WI38 (cell line): ENCODE results near the gene SULT2B1.

Experiments
- H3K4me3 ChIP-seq: 2 replicates; pipeline ENCODE4 v1.5.1; 2011; ENCODE audit warnings: low read depth, mild to moderate bottlenecking, control low read depth, low read length
- TF ChIP-seq, protein P1 (sequence below): IDR thresholded peaks from 2 replicates; pipeline ENCODE4 v1.5.1; 2012; ENCODE audit warnings: low read depth, mild to moderate bottlenecking, control low read depth, low read length

The SULT2B1 gene

DNA sequence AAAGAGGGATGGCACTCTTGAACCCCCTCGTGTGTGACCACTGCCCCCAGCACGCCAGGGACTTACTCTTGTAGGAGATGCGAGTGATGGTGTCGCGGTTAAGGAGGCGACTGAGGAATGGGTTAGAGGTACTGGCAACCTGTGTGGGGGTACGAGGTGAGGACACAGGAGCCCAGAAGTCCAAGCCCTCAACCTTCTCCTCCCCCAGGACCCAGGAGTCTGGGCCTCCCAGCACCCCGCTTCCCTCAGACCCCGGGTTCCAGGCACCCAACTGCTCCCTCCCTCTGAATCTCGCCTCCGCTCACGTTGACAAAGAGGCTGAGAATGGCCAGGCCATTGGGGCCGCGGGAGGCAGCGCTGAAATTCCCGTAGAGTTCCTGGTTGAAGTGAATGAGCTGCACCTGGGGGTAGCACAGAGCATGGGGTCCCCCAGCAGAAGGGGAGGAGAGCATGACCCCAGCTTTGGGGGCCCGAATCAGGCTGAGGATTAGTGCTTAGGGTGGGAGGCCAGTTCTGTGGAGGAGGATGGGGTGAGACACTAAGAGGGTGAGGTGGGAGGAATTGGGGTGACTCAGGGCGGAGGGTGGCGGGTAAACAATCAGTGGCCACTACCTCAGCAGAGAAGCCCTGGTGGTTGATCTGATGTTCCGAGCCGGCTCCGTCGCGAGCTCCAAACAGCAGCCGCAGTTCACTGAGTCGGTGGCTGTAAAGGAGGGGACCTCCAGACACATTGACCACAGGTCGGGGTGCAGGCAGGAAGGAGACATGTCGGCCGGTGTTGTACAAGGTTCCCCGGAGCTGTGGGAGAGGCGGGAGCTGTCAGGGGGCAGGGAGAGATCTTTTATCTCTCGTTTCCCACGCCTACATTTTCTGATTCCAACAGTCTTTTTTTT, 87.8 kb downstream of the SULT2B1 start:
- TF ChIP-seq, protein P1, sequence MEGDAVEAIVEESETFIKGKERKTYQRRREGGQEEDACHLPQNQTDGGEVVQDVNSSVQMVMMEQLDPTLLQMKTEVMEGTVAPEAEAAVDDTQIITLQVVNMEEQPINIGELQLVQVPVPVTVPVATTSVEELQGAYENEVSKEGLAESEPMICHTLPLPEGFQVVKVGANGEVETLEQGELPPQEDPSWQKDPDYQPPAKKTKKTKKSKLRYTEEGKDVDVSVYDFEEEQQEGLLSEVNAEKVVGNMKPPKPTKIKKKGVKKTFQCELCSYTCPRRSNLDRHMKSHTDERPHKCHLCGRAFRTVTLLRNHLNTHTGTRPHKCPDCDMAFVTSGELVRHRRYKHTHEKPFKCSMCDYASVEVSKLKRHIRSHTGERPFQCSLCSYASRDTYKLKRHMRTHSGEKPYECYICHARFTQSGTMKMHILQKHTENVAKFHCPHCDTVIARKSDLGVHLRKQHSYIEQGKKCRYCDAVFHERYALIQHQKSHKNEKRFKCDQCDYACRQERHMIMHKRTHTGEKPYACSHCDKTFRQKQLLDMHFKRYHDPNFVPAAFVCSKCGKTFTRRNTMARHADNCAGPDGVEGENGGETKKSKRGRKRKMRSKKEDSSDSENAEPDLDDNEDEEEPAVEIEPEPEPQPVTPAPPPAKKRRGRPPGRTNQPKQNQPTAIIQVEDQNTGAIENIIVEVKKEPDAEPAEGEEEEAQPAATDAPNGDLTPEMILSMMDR = no peak
- no peak overlapping the region for H3K4me3 ChIP-seq

DNA sequence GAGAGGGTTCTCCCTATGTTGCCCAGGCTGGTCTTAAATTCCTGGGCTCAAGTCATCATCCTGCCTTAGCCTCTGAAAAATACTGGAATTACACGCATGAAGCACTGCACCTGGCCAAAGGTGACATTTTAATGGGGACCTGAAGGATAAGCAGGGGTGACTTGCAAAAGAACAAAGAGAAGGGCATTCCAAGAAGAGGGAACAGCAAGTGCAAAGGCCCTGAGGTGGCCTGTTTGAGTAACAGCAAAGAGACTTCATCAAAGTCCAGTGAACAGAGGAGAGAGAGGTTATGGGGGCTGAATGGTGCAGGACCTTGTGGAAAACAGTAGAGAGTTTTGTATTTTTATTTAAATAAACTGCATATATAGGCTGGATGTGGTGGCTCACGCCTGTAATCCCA, 89.9 kb downstream of the SULT2B1 start:
- no peak overlapping the region for H3K4me3 ChIP-seq
- TF ChIP-seq, protein P1 = no peak

DNA sequence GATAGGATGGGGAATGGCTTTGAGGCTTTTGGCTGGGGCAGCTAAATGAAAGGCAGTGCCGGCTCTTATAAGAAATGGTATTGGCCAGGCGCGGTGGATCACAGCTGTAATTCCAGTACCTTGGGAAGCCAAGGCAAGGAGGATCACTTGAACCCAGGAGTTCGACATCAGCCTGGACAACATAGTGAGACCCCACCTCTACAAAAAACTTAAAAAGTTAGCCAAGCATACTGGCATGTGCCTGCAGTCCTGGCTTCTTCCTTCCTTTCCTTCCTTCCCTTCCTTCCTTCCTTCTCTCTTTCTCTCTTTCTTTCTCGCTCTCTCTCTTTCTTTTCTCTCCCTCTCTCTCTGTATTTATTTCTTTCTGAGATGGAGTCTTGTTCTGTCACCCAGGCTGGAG, 90.9 kb downstream of the SULT2B1 start:
- TF ChIP-seq, protein P1 = no peak

DNA sequence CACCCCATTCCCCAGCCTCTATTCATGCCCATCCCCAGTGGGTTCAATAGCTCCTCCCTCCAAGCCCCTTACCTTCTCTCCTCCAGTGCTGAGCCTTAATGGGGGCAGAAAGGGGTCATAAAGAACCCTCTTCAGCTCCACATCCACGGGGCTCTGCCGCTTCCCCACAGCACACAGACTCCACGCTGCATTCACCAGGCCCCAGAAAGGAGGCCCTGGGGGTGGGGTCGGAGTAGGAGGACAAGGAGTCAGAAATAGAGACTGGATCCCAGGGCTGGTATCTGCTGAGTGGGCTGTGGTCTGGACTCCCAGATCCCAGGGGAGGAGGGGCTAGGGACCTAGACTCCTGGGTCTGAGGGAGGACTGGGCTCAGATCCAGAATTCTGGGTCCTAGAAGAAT, 92.4 kb downstream of the SULT2B1 start:
- no peak overlapping the region for H3K4me3 ChIP-seq
- TF ChIP-seq, protein P1 = no peak

More for the DNA sequence above, 90.9 kb downstream of the SULT2B1 start:
- no peak overlapping the region for H3K4me3 ChIP-seq

DNA sequence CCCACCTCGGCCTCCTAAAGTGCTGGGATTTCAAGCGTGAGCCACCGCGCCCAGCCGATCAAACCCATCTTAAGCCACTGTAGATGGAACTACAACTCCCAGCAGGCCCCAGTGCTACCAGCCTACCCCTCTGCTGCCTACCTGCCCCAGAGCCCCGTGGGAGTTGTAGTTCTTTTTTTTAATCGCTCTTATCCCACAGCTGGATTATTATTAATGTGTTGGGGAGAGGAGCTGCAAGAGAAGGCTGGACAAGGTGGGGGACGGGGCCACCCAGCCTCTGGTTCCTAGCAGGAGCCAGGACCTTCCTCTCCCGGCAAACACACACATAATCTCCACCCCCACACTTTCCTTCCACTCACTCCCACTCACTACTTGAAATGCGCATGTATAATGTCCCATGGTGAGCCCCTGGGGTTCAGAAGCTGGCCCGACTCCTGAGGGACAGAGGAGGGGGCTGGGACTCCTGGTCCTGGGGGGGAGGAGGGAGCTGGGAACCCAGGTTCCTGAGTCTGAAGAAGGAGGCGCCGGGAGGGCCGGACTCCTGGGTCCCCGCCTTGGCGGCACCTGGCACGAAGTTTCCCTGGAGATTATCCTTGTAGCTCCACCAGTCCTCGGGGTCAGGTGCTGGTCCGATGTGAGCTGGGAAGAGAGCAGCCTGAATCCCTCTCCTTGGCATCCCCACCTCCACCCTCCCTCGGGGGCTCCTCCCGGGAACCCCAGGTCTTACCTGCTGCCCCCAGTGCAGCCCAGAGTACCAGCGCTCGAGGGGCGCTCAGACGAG, 93.1 kb downstream of the SULT2B1 start:
- TF ChIP-seq, protein P1 = no peak
- no peak overlapping the region for H3K4me3 ChIP-seq

DNA sequence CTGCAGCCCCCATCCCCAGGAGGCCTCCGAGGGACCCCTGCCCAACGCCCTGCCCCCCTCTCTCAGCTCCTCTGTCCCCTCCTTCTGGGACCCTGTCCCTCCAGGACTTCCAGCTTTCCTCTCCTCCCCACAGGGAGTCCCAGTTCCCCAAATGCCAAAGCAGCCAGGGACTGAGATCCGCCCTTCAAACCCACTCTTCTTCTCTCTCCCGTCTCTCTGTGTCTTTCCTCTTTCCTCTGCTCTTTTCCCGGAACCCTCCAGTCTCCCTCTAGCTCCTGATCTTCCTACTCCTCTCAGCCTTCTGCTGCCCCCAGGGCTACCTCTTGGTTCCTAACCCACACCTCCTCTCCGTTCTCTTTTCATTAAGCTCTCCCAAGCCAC, 93.6 kb downstream of the SULT2B1 start:
- H3K4me3 ChIP-seq = no peak overlapping the region
- TF ChIP-seq, protein P1 = no peak
